Activated CD8-positive, alpha-beta memory T cell treated with anti-CD3 and anti-CD28 coated beads for 24 hours (primary cell): ENCODE data around the gene IFNA8.
"Not testable (repeated sequence)": the region's sequence is repeated elsewhere in the genome, so short reads cannot be mapped to it uniquely, and the experiment has no call there.

Source experiments
- DNase-seq: peaks from one replicate; pipeline ENCODE4 v3.0.0-alpha.2; 2020

IFNA8 gene

DNA sequence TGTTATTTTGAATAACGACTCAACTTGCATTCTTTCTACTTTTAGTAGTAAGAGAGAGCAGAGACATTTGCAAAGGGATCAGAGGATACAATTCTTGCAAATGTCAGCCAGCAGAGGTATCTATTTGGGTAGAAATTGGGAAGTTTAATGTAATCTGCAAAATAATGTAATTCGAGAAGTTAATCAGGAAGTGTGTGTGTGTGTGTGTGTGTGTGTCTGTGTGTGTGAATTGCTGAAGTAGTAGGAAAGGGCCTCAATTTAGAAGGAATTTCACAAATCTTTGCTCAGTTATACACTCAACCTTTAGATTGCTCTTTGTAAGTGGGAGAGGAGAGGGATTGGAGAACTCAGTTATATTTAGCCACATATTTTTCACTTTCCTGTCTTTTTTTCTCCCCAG is 20.3 kb downstream of the IFNA8 start:
- DNase-seq = no peak

DNA sequence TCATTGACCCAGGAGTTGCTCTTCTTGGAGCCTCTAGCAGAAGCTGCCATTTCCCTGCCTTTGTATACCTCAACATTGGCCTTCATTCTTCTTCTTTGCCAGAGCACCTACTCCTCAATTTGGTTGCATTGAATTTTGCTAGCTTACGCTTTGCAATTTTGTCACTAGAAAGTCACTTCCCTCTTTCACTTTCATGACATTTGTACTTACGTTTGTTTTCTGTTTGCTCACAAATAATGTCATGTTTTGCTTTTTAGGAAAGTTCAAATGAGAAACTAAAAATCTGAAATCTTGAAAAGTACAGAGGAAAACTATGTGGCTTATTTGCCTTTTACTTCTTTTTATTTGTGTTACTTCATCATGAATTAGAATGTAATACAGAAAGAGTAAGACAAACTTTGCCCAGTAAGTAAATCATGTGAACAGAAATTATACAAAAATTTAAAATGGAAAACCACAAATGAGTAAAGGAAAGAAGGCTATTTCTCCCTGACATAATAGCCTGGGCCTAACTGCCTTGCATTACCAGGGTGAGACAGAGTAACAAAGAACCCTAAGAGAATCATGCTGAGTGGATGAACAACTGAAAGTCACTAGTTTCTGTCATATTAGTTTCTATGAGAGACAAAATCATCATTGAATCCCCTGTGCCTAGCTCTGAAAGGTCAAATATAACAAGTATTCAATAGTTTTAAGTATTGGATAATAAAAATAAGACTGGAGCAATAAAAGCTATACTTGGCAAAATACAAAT is 23.9 kb downstream of the IFNA8 start:
- no peak for DNase-seq

DNA sequence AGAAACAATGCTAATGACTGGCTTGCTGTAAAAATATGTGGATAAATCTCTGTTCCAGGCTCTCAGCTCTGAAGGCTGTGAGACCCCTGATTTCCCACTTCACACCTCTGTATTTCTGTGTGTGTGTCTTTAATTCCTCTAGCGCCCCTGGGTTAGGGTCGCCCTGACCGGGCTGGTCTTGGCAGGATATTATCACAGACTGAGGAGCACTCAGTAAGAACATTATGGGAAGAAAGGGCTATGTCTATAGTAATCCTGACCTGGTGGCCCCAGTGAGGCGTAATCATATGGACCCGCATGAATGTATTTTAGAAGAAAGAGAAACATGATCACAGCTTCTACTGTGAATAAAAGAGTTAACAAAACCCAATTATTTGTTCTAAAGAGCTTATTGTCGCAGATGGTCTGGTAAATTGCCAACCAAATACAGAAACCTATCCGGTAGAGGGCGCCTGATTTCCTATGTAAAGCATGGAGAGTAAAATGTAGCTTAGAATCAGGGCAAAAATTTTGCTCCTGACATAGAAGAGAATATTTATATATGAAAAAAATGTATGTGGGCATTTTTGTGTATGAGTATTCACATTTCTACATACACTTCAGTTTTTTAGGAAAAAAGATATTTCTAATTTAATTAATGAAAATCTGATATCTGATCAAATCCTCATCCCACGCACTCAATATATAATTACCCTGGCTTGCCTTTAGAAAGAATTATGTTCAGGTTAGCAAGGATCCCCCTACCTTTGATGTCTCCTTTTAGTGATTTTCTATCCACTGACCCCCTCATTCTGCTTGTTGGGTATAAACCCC is 25.5 kb downstream of the IFNA8 start:
- DNase-seq = no peak

DNA sequence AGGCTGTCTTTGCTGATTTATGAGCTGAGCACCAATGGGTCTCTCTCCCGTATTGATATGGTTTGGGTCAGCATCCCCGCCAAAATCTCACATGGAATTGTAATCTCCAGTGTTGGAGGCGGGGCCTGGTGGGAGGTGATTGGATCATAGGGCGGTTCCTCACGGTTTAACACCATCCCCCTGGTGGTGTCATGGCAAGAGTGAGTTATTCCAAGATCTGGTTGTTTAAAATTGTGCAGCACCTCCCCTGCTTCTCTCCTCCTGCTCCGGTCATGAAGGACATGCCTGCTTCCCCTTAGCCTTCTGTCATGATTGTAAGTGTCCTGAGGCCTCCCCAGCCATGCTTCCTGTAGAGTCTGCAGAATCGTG is 26.1 kb downstream of the IFNA8 start:
- not testable (repeated sequence) for DNase-seq

DNA sequence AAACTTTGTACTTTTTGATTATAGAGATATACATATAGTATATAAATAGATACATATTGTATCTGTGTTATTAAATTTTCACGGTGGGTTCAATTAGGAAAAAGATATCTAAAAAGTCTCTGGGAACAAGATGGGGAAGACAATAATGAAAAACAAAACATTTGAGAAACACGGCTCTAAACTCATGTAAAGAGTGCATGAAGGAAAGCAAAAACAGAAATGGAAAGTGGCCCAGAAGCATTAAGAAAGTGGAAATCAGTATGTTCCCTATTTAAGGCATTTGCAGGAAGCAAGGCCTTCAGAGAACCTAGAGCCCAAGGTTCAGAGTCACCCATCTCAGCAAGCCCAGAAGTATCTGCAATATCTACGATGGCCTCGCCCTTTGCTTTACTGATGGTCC is 31.2 kb downstream of the IFNA8 start, which contains the start of gene IFNA1:
Gene IFNA1 (plus strand): TSS at position 301 of the 400 bp plus-strand sequence. CDS start 69 bp downstream, at position 370.
- no peak for DNase-seq

DNA sequence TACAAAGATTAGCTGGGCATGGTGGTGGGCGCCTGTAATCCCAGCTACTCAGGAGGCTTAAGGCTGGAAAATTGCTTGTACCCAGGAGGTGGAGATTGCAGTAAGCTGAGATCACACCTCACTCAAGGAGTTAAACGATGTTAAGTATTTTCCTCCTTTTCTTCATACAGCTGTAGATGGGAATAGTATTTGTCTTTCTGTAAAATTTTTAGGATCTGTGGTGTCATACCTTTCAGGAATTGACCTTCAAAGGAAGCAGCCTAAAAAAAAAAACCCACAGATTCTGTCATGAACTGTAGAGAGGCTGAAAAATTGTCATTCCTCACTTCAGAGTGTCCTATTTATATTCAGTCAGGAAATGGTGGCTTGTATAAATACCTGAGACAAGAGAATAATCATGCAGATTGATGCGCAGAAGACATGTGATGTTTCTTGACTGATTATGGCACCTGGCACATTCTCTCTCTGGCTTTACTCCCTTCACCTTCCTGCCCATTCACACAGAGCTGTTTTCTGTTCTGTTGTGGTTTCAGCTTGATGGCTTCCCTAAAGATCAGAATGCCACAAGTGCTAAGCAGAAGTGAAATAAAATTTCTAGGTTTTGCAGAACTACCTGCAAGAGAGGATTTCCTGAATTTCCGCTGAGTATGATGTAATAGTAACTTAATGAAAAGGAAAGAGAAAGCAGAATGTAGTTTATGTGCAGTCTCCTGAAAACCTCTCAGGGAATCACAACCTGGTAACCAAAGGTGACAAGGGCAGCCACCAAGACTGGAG is 35.1 kb downstream of the IFNA8 start:
- DNase-seq = no peak

DNA sequence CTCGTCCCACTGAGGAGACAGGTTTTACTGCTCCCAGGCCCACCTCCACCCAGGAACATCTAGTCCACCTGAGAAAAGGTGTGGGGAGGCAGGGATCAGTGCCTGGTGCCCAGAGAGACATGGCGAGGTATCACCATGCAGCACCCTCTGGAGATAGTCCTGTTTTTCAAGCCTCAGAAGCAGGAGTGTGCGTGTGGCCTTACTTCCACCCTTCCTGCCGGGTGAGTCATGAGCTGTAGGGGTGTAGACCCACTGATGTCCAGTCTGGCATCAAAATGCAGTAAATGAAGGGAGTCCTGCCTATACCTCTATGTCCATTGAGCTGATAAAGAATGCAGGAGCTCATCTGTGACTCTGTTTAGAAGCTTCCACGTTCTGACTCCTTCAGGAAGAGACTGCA is 40.4 kb downstream of the IFNA8 start:
- DNase-seq = not testable (repeated sequence)

DNA sequence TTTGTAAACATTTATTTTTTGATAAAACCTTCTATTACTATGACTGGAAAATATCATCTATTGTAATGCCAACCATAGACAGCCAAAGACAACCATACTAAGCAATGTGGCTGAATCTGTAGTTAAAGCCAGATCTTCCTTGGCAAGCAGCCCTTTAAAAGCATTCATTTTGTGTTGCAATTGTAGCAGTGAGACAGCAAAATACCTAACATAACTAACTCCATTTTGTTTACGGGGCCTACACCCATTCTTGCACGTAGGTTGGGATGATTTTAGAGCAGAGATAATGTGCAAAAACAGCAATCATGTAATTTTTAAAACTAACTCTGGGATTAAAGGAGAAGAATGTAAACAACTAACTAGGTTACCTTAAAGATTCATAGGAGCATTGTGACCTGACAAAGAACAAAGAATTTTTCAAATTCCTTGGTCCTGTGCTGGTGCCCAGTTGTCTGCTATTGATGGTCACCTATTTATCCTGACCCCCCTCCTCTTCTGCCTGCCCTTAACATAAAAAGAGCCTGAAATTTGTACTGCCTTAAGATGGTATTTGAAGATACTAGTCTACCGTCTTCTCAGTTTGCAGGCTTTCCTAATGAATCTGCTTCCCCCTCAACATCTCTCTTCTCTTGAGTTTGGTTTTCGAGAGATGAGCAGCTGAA is 41.9 kb downstream of the IFNA8 start:
- DNase-seq = no peak

DNA sequence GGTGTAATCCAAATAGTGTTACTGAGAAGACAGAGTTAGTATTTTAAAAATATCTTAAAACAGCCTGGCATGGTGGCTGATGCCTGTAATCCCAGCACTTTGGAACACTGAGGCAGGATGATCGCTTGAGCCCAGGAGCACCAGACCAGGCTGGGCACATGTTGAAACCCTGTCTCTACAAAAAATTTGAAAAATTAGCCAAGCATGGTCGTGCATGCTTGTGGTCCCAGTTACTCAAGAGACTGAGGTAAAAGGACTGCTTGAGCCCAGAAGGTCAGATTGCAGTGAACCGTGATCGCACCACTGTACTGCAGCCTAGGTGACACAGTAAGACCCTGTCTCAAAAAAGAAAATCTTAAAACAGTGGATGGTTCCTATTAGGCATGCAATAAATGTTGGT is 43.8 kb downstream of the IFNA8 start:
- no peak for DNase-seq

DNA sequence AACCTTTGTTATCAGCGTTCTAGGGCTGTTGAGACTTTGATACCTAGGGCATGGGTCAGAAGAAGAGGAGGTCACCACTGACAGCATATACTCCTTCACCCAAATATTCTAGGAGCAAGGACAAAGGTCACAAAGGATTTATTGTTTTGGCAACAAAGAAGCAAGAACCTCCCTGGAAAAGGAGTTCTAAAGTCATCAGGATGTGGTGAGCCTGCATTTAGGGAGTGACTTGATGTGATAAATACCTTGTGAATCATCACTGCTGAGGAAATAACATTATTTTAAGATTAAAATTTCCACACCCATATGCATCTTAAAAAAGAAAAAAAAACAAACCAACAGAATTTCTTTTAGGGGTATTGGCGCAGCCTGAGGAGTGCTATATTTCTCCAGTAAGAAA is 45.2 kb downstream of the IFNA8 start:
- DNase-seq = no peak

DNA sequence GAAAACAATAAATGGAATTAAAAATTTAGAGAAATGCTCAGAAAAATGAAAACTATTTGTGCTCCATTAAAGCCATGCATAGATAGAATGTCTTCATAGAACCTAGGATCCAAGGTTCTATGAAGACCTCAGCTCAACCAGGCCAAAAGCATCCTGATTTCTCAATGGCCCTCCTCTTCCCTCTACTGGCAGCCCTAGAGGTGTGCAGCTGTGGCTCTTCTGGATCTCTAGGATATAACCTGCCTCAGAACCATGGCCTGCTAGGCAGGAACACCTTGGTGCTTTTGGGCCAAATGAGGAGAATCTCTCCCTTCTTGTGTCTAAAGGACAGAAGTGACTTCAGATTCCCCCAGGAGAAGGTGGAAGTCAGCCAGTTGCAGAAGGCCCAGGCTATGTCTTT is 46.4 kb downstream of the IFNA8 start:
- no peak for DNase-seq
